DOHH2 (cell line): Measurements from ENCODE around the gene OR5M10.

Experiments
- H3F3A ChIP-seq: fragments of 200-600 bp; sonication (generic), shearing (Covaris generic); 2 replicates; pipeline ENCODE4 v1.6.0; 2016; ENCODE audit warnings: antibody characterized with exemption, mild to moderate bottlenecking; ENCODE audit not compliant: control insufficient read depth, insufficient read depth
- H3K27ac ChIP-seq: fragments of 200-600 bp; sonication (generic); 2 replicates; pipeline ENCODE4 v1.5.1; 2014; ENCODE audit warnings: low read depth, mild to moderate bottlenecking, low read length, moderate library complexity
- H3K27me3 ChIP-seq: fragments of 200-600 bp; sonication (generic); 2 replicates; pipeline ENCODE4 v1.6.1; 2014; ENCODE audit warnings: mild to moderate bottlenecking, low read length, mixed read lengths; ENCODE audit not compliant: control insufficient read depth
- H3K36me3 ChIP-seq: fragments of 200-600 bp; sonication (generic); 2 replicates; pipeline ENCODE4 v1.6.1; 2014; ENCODE audit warnings: mild to moderate bottlenecking, low read length, moderate library complexity, mixed read lengths; ENCODE audit not compliant: control insufficient read depth
- H3K4me1 ChIP-seq: fragments of 200-600 bp; sonication (generic); 2 replicates; pipeline ENCODE4 v1.6.1; 2014; ENCODE audit warnings: mild to moderate bottlenecking, low read length, mixed read lengths; ENCODE audit not compliant: control insufficient read depth
- H3K4me2 ChIP-seq: fragments of 200-600 bp; sonication (generic); 2 replicates; pipeline ENCODE4 v1.6.0; 2014; ENCODE audit warnings: mild to moderate bottlenecking, low read length, moderate library complexity
- H3K4me3 ChIP-seq: fragments of 200-600 bp; sonication (generic); 2 replicates; pipeline ENCODE4 v1.5.1; 2014; ENCODE audit warnings: mild to moderate bottlenecking, low read length, mixed read lengths
- H3K79me2 ChIP-seq: fragments of 200-600 bp; sonication (generic); 2 replicates; pipeline ENCODE4 v1.6.1; 2014; ENCODE audit warnings: mild to moderate bottlenecking, low read length, mixed read lengths; ENCODE audit not compliant: control insufficient read depth
- H3K9me2 ChIP-seq: fragments of 200-600 bp; sonication (generic); replicated peaks from 2 replicates; pipeline ENCODE4 v1.6.1; 2014; ENCODE audit warnings: mild to moderate bottlenecking, low read length, mixed read lengths; ENCODE audit not compliant: control insufficient read depth
- H3K9me3 ChIP-seq: fragments of 200-600 bp; sonication (generic); 2 replicates; pipeline ENCODE4 v1.6.1; 2014; ENCODE audit warnings: antibody characterized with exemption, low read length, mixed read lengths; ENCODE audit not compliant: control insufficient read depth, insufficient read depth
- H4K20me1 ChIP-seq: fragments of 200-600 bp; sonication (generic); 2 replicates; pipeline ENCODE4 v1.6.0; 2014; ENCODE audit warnings: low read depth, mild to moderate bottlenecking, antibody characterized with exemption, low read length, moderate library complexity; ENCODE audit not compliant: control insufficient read depth, insufficient read depth
- CTCF ChIP-seq: fragments of 200-600 bp; sonication (generic); IDR thresholded peaks from one replicate; pipeline ENCODE4 v1.5.1; 2014; ENCODE audit warnings: antibody characterized with exemption, mild to moderate bottlenecking, low read depth, low read length; ENCODE audit not compliant: poor library complexity, severe bottlenecking
- EZH2phosphoT487 ChIP-seq: fragments of 200-600 bp; sonication (generic); IDR thresholded peaks from 2 replicates; pipeline ENCODE4 v1.6.1; 2017; ENCODE audit warnings: borderline replicate concordance, mild to moderate bottlenecking, antibody characterized with exemption, low read length, moderate library complexity, mixed read lengths

Gene OR5M10

GRCh38 chr11:56543157-56543556, 34.4 kb downstream of the OR5M10 start, which contains the start of gene OR5M11:
TSS of gene OR5M11 (minus strand) at chr11:56543257. CDS start at chr11:56543257, 0 bp downstream.
- TF ChIP-seq EZH2phosphoT487 (no peak), CTCF (no peak)
- no peaks in the 10 kb centered on the region for H3F3A ChIP-seq

GRCh38 chr11:56533054-56533740, 44.3 kb downstream of the OR5M10 start:
- no peaks in the 10 kb centered on the region for H3K9me2 ChIP-seq
- no peaks in the 10 kb centered on the region for H3K79me2 ChIP-seq
- H3K4me1 ChIP-seq, result no peaks in the 10 kb centered on the region
- H3K27ac ChIP-seq, result no peak overlapping the region
- H3K9me3 ChIP-seq, result no peaks in the 10 kb centered on the region
- H3K4me2 ChIP-seq, result no peak overlapping the region
- H4K20me1 ChIP-seq, result no peaks in the 10 kb centered on the region
- no peaks in the 10 kb centered on the region for H3F3A ChIP-seq
- no peaks in the 10 kb centered on the region for H3K27me3 ChIP-seq
- no peak for TF ChIP-seq EZH2phosphoT487
- H3K4me3 ChIP-seq, result no peak overlapping the region
- H3K36me3 ChIP-seq, result no peaks in the 10 kb centered on the region

More at GRCh38 chr11:56543157-56543556, 34.4 kb downstream of the OR5M10 start, which contains the start of gene OR5M11:
- no peaks in the 10 kb centered on the region for H4K20me1 ChIP-seq
- H3K4me2 ChIP-seq, result no peak within 1 kb of the TSS
- H3K27ac ChIP-seq, result no peak within 1 kb of the TSS
- no peak within 1 kb of the TSS for H3K4me3 ChIP-seq
- no peaks in the 10 kb centered on the region for H3K79me2 ChIP-seq
- H3K36me3 ChIP-seq, result no peaks in the 10 kb centered on the region
- H3K9me3 ChIP-seq, result no peaks in the 10 kb centered on the region
- H3K4me1 ChIP-seq, result no peaks in the 10 kb centered on the region
- H3K9me2 ChIP-seq, result no peaks in the 10 kb centered on the region
- H3K27me3 ChIP-seq, result no peaks in the 10 kb centered on the region

GRCh38 chr11:56531856-56532255, 45.7 kb downstream of the OR5M10 start:
- Histone ChIP-seq H3K4me1 (no peaks in the 10 kb centered on the region), H4K20me1 (no peaks in the 10 kb centered on the region), H3F3A (no peaks in the 10 kb centered on the region), H3K9me2 (no peaks in the 10 kb centered on the region), H3K4me2 (no peak overlapping the region), H3K4me3 (no peak overlapping the region), H3K27ac (no peak overlapping the region), H3K36me3 (no peaks in the 10 kb centered on the region), H3K27me3 (no peaks in the 10 kb centered on the region), H3K9me3 (no peaks in the 10 kb centered on the region), H3K79me2 (no peaks in the 10 kb centered on the region)
- no peak for TF ChIP-seq CTCF
- no peak for TF ChIP-seq EZH2phosphoT487
